ENCODE measurements around the gene SRGN. TPM values are rescaled to one million over a fixed set of nuclear protein-coding genes. Genes with fewer than 3 reads are reported as not detected.
"Not testable (repeated sequence)": the region's sequence is repeated elsewhere in the genome, so short reads cannot be mapped to it uniquely, and the experiment has no call there.

Gene SRGN
- total RNA-seq, 4 donors from 2014 or later = 17.2 to 24.9 (median 21.2) TPM

- Histone ChIP-seq H3K9me3 (no peaks in the 10 kb centered on the region), H3K4me3 (no peak overlapping the region), H3K27me3 (no peaks in the 10 kb centered on the region), H3K27ac (no peak overlapping the region), H3K36me3 (peaks cover 14% of the 10 kb centered on the region), H3K4me1 (peaks cover 26% of the 10 kb centered on the region)
- DNase-seq (ENCODE audit: low spot score in 2 of 2) = no peak
- WGBS = 43% methylated on average over 2 of the region's 2 CpGs
- TF ChIP-seq EP300 (IDR thresholded peaks at IDR 0.05) = no peak
- no peak for TF ChIP-seq CTCF (IDR thresholded peaks at IDR 0.05)
- TF ChIP-seq POLR2A (IDR thresholded peaks at IDR 0.05) = no peak
- TF ChIP-seq POLR2AphosphoS5 (IDR thresholded peaks at IDR 0.05) = no peak
These were observed 42.3 kb downstream of the SRGN start for GRCh38 chr10:69130251-69130650.

- no peak overlapping the region for H3K27ac ChIP-seq
- no peak for DNase-seq (ENCODE audit: low spot score in 2 of 2)
- WGBS = 100% methylated on average over 2 of the region's 2 CpGs
- H3K9me3 ChIP-seq = no peaks in the 10 kb centered on the region
- H3K27me3 ChIP-seq = no peaks in the 10 kb centered on the region
- H3K4me1 ChIP-seq = no peaks in the 10 kb centered on the region
- H3K36me3 ChIP-seq = peaks cover 16% of the 10 kb centered on the region
- no peak for TF ChIP-seq POLR2AphosphoS5 (IDR thresholded peaks at IDR 0.05)
- no peak for TF ChIP-seq POLR2A (IDR thresholded peaks at IDR 0.05)
- no peak for TF ChIP-seq EP300 (IDR thresholded peaks at IDR 0.05)
- no peak for TF ChIP-seq CTCF (IDR thresholded peaks at IDR 0.05)
- H3K4me3 ChIP-seq = no peak overlapping the region
These were observed 52.1 kb downstream of the SRGN start for GRCh38 chr10:69139961-69140360.

GRCh38 chr10:69141304-69141703 is 53.4 kb downstream of the SRGN start:
- Histone ChIP-seq H3K4me3 (no peak overlapping the region), H3K27ac (no peak overlapping the region), H3K9me3 (no peaks in the 10 kb centered on the region), H3K27me3 (no peaks in the 10 kb centered on the region), H3K36me3 (peaks cover 12% of the 10 kb centered on the region), H3K4me1 (no peaks in the 10 kb centered on the region)
- no peak for DNase-seq (ENCODE audit: low spot score in 2 of 2)
- WGBS = 79% methylated on average over 1 of the region's 1 CpG
- no peak for TF ChIP-seq POLR2AphosphoS5 (IDR thresholded peaks at IDR 0.05)
- no peak for TF ChIP-seq POLR2A (IDR thresholded peaks at IDR 0.05)
- TF ChIP-seq CTCF (IDR thresholded peaks at IDR 0.05) = no peak
- no peak for TF ChIP-seq EP300 (IDR thresholded peaks at IDR 0.05)

- 96% methylated on average over 3 of the region's 3 CpGs for WGBS
- not testable (repeated sequence) for H3K36me3 ChIP-seq
These were observed 54.2 kb downstream of the SRGN start for GRCh38 chr10:69142074-69142473.

GRCh38 chr10:69142983-69143382 is 55.1 kb downstream of the SRGN start:
- DNase-seq (ENCODE audit: low spot score in 2 of 2) = no peak
- H3K27me3 ChIP-seq = no peaks in the 10 kb centered on the region
- no peak overlapping the region for H3K4me3 ChIP-seq
- H3K27ac ChIP-seq = no peak overlapping the region
- no peaks in the 10 kb centered on the region for H3K36me3 ChIP-seq
- TF ChIP-seq POLR2A (IDR thresholded peaks at IDR 0.05) (no peak), EP300 (IDR thresholded peaks at IDR 0.05) (no peak), POLR2AphosphoS5 (IDR thresholded peaks at IDR 0.05) (no peak)
- no peaks in the 10 kb centered on the region for H3K9me3 ChIP-seq
- 87% methylated on average over 3 of the region's 3 CpGs for WGBS
- H3K4me1 ChIP-seq = peaks cover 13% of the 10 kb centered on the region

More at GRCh38 chr10:69142074-69142473, 54.2 kb downstream of the SRGN start:
- DNase-seq (ENCODE audit: low spot score in 2 of 2); H3K4me1 ChIP-seq; H3K27me3 ChIP-seq; H3K9me3 ChIP-seq; H3K4me3 ChIP-seq; H3K27ac ChIP-seq: not testable (repeated sequence)

GRCh38 chr10:69145329-69145728 is 57.4 kb downstream of the SRGN start:
- Histone ChIP-seq H3K27me3 (no peaks in the 10 kb centered on the region), H3K4me1 (peaks cover 13% of the 10 kb centered on the region), H3K9me3 (no peaks in the 10 kb centered on the region), H3K4me3 (no peak overlapping the region), H3K36me3 (no peaks in the 10 kb centered on the region), H3K27ac (no peak overlapping the region)
- no peak for DNase-seq (ENCODE audit: low spot score in 2 of 2)
- 100% methylated on average over 1 of the region's 1 CpG for WGBS
- TF ChIP-seq EP300 (IDR thresholded peaks at IDR 0.05) (no peak), CTCF (IDR thresholded peaks at IDR 0.05) (no peak)

Data from suprapubic skin (tissue), 4 donors.